ENCODE results near the gene ZNF837.

Gene ZNF837

DNA sequence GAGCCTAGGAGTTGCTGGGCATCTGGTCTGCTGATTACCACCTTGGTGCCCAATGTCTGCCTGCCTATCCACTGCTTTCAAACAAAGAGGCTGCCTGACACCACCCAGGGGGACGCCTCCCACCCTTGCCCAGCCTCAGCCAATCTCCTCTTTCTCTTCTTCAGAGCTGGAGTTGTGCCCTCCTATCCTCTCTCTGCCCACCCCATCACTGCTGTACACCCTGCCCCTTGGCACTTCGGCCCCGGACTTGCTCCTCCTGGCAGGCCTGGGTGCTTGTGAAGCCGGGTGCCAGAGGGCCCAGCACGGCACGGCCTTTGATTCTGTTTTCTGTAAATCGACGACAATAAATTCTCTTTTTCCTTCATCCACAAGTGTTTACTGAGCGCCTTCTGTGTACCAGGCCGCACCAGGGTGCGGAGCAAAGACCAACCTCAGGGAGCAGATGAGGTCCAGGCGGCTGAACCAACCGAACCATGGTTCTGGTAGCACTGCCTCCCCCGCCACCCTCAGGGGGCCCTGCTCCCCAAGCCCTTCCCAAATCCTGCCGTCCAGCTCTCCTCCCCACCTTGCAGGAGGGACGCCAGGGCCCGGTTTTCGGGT, 19.6 kb upstream of the ZNF837 start:
- TF ChIP-seq, protein P1, sequence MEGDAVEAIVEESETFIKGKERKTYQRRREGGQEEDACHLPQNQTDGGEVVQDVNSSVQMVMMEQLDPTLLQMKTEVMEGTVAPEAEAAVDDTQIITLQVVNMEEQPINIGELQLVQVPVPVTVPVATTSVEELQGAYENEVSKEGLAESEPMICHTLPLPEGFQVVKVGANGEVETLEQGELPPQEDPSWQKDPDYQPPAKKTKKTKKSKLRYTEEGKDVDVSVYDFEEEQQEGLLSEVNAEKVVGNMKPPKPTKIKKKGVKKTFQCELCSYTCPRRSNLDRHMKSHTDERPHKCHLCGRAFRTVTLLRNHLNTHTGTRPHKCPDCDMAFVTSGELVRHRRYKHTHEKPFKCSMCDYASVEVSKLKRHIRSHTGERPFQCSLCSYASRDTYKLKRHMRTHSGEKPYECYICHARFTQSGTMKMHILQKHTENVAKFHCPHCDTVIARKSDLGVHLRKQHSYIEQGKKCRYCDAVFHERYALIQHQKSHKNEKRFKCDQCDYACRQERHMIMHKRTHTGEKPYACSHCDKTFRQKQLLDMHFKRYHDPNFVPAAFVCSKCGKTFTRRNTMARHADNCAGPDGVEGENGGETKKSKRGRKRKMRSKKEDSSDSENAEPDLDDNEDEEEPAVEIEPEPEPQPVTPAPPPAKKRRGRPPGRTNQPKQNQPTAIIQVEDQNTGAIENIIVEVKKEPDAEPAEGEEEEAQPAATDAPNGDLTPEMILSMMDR (IDR thresholded peaks at IDR 0.05; ENCODE audit: low read depth, low read length): no peak
- in situ Hi-C loops (cut with HindIII; ENCODE audit: low sequenced_read_pairs): no loop called here
- DNase-seq (ENCODE audit: low read depth, low spot score): no peak
- peak overlapping the region; percentile 63 for H3K4me3 ChIP-seq (ENCODE audit: low read depth, low read length)

DNA sequence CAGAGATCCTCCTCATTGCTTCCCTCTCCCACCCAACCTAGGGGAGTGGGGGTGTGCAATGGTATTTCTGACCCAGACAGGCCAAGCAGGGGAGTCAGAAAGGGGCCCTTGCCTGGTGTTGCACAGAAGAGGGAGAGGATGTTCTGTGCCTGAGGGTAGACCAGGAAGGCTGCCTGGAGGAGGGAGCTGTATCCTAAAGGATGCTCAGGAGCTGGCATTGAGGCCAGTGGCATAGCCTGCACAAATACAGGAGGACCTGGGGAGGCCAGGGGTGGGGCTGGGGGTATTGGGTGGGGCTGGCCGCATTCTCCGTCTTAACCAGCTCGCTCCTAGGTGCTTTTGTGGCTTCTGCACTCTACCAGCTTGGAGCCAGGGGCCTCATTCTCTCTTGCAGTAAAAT, 19.1 kb upstream of the ZNF837 start:
- TF ChIP-seq, protein P1 (IDR thresholded peaks at IDR 0.05; ENCODE audit: low read depth, low read length): no peak
- in situ Hi-C loops (cut with HindIII; ENCODE audit: low sequenced_read_pairs): no loop called here
- no peak overlapping the region for H3K4me3 ChIP-seq (ENCODE audit: low read depth, low read length)
- DNase-seq (ENCODE audit: low read depth, low spot score): no peak

DNA sequence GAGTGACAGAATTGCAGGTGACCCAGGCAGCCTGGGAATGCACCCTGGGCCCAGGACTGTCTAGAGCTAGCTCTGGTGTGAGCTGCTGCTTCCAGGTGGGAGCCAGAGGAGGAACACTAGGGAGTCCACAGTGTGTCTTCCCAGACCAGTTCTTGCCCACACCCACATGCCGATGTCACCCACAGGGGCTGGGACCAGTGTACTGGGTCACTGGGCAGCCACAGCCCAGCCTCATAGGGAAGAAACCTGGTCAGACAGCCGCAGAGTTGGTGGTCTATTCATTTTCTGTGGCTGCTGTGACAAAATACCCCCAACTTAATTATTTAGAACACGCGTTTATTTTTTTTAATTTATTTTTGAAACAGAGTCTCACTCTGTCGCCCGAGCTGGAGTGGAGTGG, 17.7 kb upstream of the ZNF837 start:
- in situ Hi-C loops (cut with HindIII; ENCODE audit: low sequenced_read_pairs): no loop called here
- H3K4me3 ChIP-seq (ENCODE audit: low read depth, low read length): no peak overlapping the region
- TF ChIP-seq, protein P1 (IDR thresholded peaks at IDR 0.05; ENCODE audit: low read depth, low read length): no peak
- no peak for DNase-seq (ENCODE audit: low read depth, low spot score)

DNA sequence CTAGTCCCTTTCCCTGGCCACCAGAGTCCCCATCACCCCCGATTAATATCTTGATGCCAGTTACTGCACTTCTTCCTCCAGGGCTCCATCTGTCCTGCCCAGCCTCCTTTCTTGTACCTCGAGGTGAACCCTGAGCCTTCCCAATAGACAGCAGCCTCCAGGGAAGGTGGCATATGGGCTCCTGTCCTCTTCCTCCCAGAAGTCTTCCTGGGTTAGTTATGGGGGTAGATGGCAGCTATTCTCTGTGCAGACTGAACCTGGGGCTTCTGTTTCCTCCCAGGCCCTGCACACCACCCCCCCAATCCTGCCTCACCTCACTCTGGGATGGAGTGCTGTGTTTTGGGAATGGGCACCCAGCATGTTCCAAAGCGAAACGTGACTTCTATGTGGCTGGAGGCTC, 17.3 kb upstream of the ZNF837 start:
- in situ Hi-C loops (cut with HindIII; ENCODE audit: low sequenced_read_pairs): no loop called here
- no peak overlapping the region for H3K4me3 ChIP-seq (ENCODE audit: low read depth, low read length)
- TF ChIP-seq, protein P1 (IDR thresholded peaks at IDR 0.05; ENCODE audit: low read depth, low read length): no peak
- no peak for DNase-seq (ENCODE audit: low read depth, low spot score)

DNA sequence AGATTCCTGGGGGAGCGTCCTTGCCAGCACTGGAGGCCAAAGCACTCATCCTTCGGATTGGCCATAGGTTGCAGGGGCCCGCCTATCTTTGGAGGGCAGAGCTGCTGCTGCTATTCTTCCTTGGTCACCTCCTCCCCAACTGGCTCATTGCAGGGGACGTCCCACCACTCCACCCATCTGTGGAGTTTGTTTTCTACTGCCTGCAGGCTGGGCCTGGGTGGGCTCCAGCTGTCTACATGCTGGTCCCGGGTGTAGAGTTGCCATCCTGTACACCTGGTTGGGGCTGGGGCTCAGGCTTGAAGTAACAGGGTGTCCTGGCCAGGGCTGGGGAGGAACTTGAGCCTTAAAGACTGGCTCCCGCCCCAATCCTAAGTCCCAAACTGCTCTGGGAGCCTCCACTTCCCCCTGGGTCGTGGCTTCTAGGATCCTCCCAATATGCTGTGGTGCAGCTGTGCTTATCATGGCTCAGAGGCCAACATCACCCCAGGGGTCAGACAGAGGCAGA, 16.8 kb upstream of the ZNF837 start:
- in situ Hi-C loops (cut with HindIII; ENCODE audit: low sequenced_read_pairs): no loop called here
- H3K4me3 ChIP-seq (ENCODE audit: low read depth, low read length): no peak overlapping the region
- TF ChIP-seq, protein P1 (IDR thresholded peaks at IDR 0.05; ENCODE audit: low read depth, low read length): no peak
- DNase-seq (ENCODE audit: low read depth, low spot score): no peak

DNA sequence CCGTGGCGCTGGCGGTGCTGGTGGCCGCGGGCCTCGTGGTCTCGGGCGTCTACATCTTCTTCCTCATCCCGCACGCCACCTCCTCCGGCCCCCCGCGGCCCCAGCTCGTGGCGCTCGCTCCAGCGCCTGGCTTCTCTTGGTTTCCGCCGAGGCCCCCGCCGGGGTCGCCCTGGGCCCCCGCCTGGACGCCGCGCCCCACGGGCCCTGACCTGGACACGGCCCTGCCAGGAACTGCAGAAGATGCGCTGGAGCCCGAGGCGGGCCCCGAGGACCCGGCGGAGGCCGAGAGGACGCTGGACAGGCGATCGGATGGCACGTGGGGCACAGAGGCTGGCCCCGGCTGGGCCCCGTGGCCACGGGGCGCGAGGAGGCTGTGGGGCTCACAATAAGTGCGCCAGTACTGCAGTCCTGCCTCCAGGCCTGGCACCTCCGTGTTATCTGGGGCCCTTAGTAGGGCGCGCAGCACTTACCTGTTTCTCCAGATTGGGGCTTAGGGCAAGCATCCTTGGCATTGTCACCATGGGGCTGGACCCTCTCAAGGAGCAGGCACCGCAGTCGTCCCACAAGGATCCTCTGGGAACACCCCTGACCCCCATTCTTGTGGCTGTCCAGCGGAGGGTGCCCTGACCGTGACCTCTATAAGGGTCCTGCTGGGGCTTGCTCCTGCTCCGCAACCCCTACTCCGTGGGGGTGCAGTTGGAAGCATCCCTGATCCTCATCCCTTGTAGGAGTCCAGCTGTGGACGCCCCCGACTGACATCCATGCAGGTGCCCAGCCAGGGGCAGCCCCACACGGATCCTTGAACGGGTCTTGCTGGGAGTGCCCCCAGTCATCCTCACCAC, 16.1 kb upstream of the ZNF837 start:
- in situ Hi-C loops (cut with HindIII; ENCODE audit: low sequenced_read_pairs): no loop called here
- TF ChIP-seq, protein P1 (IDR thresholded peaks at IDR 0.05; ENCODE audit: low read depth, low read length): no peak
- H3K4me3 ChIP-seq (ENCODE audit: low read depth, low read length): no peak overlapping the region

More for the DNA sequence above, 16.1 kb upstream of the ZNF837 start:
- no peak for DNase-seq (ENCODE audit: low read depth, low spot score)
